H1 (cell line): Measurements from ENCODE around the gene RFX1. TPM values are rescaled to one million over a fixed set of nuclear protein-coding genes. Genes with fewer than 3 reads are reported as not detected.

Experiments
- CTCF ChIA-PET: fragments of 300-600 bp; sonication (Branson Sonifier 250); formaldehyde crosslinking; loops from one replicate; lab custom pipeline; 2021; ENCODE audit not compliant: partially characterized antibody; lab: Charles Lee
- POLR2A ChIA-PET: fragments of 300-600 bp; sonication (Branson Sonifier 250); formaldehyde crosslinking; loops from one replicate; lab custom pipeline; 2021; ENCODE audit warnings: inconsistent platforms; ENCODE audit not compliant: partially characterized antibody; lab: Charles Lee
- DNase-seq, 2 experiments: peaks; one replicate each; pipeline versions ENCODE4 v3.0.0 to v3.0.0-alpha.2; 2010 to 2022; ENCODE audit warnings: low spot score in 2 of 2, low read depth in 1 of 2, mixed read lengths in 1 of 2
- FAIRE-seq: peaks from 2 replicates; lab custom pipeline; 2011; peaks lifted over from hg19 to GRCh38; lab: Jason Lieb, UNC
- H2AFZ ChIP-seq: 2 replicates; pipeline ENCODE4 v1.8.1; 2012; ENCODE audit warnings: low read length, inconsistent platforms
- H2AK5ac ChIP-seq: 2 replicates; pipeline ENCODE4 v1.6.1; 2013; ENCODE audit warnings: low read depth, low read length
- H2BK120ac ChIP-seq: replicated peaks from 2 replicates; pipeline ENCODE3; 2013; ENCODE audit warnings: low read depth, low read length, inconsistent platforms
- H2BK12ac ChIP-seq: 2 replicates; pipeline ENCODE4 v1.6.1; 2013; ENCODE audit warnings: low read depth, low read length
- H2BK15ac ChIP-seq: 2 replicates; pipeline ENCODE4 v1.6.1; 2013; ENCODE audit warnings: low read length
- H2BK20ac ChIP-seq: 2 replicates; pipeline ENCODE4 v1.6.1; 2013; ENCODE audit warnings: low read length
- H2BK5ac ChIP-seq: 2 replicates; pipeline ENCODE4 v1.6.1; 2013; ENCODE audit warnings: low read depth, low read length
- H3K14ac ChIP-seq: 2 replicates; pipeline ENCODE4 v1.6.1; 2013; ENCODE audit warnings: inconsistent platforms; ENCODE audit not compliant: insufficient read length
- H3K18ac ChIP-seq: 2 replicates; pipeline ENCODE4 v1.6.1; 2013; ENCODE audit warnings: low read length; ENCODE audit errors: extremely low read depth
- H3K23ac ChIP-seq: 2 replicates; pipeline ENCODE4 v1.6.1; 2013; ENCODE audit warnings: inconsistent platforms; ENCODE audit not compliant: insufficient read length
- H3K23me2 ChIP-seq: 2 replicates; pipeline ENCODE4 v1.6.1; 2013; ENCODE audit warnings: low read depth, low read length
- H3K27ac ChIP-seq: 2 replicates; pipeline ENCODE4 v1.6.1; 2011; ENCODE audit warnings: low read depth, low read length, inconsistent platforms
- H3K27me3 ChIP-seq, 4 experiments: replicated peaks in 1 of 4; 1 replicate in 1 of 4; 2 replicates in 3 of 4; pipeline versions ENCODE4 v1.6.1 to v1.8.1; 2011 to 2013; ENCODE audit warnings: low read length in 3 of 4, mild to moderate bottlenecking in 3 of 4, inconsistent platforms in 2 of 4, mixed read lengths in 2 of 4, moderate library complexity in 1 of 4; ENCODE audit not compliant: control insufficient read depth in 3 of 4, insufficient read depth in 3 of 4; ENCODE audit errors: extremely low read depth in 1 of 4
- H3K36me3 ChIP-seq, 4 experiments: 2 replicates each; pipeline versions ENCODE4 v1.6.1 to v1.8.1; 2011 to 2013; ENCODE audit warnings: mild to moderate bottlenecking in 4 of 4, low read length in 3 of 4, moderate library complexity in 2 of 4, control low read depth in 1 of 4, inconsistent platforms in 1 of 4; ENCODE audit not compliant: insufficient read depth in 4 of 4, control insufficient read depth in 2 of 4
- H3K4ac ChIP-seq: replicated peaks from 2 replicates; pipeline ENCODE3; 2013; ENCODE audit warnings: low read length, low read depth, mixed read lengths, inconsistent platforms; ENCODE audit not compliant: insufficient read length
- H3K4me1 ChIP-seq, 4 experiments: replicated peaks in 1 of 4; 1 replicate in 1 of 4; 2 replicates in 3 of 4; pipeline versions ENCODE4 v1.6.1 to v1.8.1; 2011 to 2013; ENCODE audit warnings: low read length in 3 of 4, inconsistent platforms in 2 of 4, mixed read lengths in 1 of 4; ENCODE audit not compliant: insufficient read depth in 4 of 4, control insufficient read depth in 3 of 4
- H3K4me2 ChIP-seq, 2 experiments: 2 replicates each; pipeline versions ENCODE4 v1.6.1 to v1.8.1; 2011 to 2013; ENCODE audit warnings: low read depth in 2 of 2, low read length in 2 of 2, control low read depth in 1 of 2, inconsistent platforms in 1 of 2, mild to moderate bottlenecking in 1 of 2; ENCODE audit not compliant: insufficient read depth in 1 of 2
- H3K4me3 ChIP-seq, 4 experiments: fragments of 200-600, 300-600 bp in 1 of 4; sonication (generic), shearing (Covaris generic), sonication (Bioruptor Twin) in 1 of 4; 2 replicates each; pipeline versions ENCODE4 v1.5.1 to v1.8.1; 2011 to 2016; ENCODE audit warnings: low read length in 4 of 4, low read depth in 3 of 4, control low read depth in 2 of 4, inconsistent platforms in 2 of 4, mild to moderate bottlenecking in 2 of 4, mixed read lengths in 1 of 4, moderate library complexity in 1 of 4; ENCODE audit not compliant: insufficient read depth in 2 of 4; ENCODE audit errors: extremely low read depth in 1 of 4
- H3K56ac ChIP-seq: replicated peaks from 2 replicates; pipeline ENCODE3; 2013; ENCODE audit warnings: low read depth, mild to moderate bottlenecking, mixed read lengths, low read length, inconsistent platforms; ENCODE audit not compliant: insufficient read length
- H3K79me1 ChIP-seq: 2 replicates; pipeline ENCODE4 v1.6.1; 2013; ENCODE audit warnings: low read depth, low read length, control low read depth
- H3K79me2 ChIP-seq, 2 experiments: 2 replicates each; pipeline versions ENCODE4 v1.6.1 to v1.8.1; 2012 to 2013; ENCODE audit warnings: low read length in 2 of 2, mild to moderate bottlenecking in 2 of 2, inconsistent platforms in 1 of 2; ENCODE audit not compliant: insufficient read depth in 2 of 2, control insufficient read depth in 1 of 2
- H3K9ac ChIP-seq, 4 experiments: replicated peaks in 1 of 4; 1 replicate in 1 of 4; 2 replicates in 3 of 4; pipeline versions ENCODE4 v1.6.1 to v1.8.1; 2011 to 2013; ENCODE audit warnings: low read depth in 3 of 4, low read length in 3 of 4, control low read depth in 2 of 4, mild to moderate bottlenecking in 2 of 4, moderate library complexity in 2 of 4, inconsistent platforms in 1 of 4; ENCODE audit errors: extremely low read depth in 1 of 4
- H3K9me3 ChIP-seq, 2 experiments: 2 replicates each; pipeline versions ENCODE4 v1.6.1 to v1.8.1; 2012 to 2013; ENCODE audit warnings: mild to moderate bottlenecking in 2 of 2, moderate library complexity in 2 of 2, control low read depth in 1 of 2, inconsistent platforms in 1 of 2, low read depth in 1 of 2, low read length in 1 of 2, mixed read lengths in 1 of 2; ENCODE audit not compliant: insufficient read depth in 2 of 2
- H4K20me1 ChIP-seq, 2 experiments: replicated peaks in 1 of 2; 2 replicates each; pipeline versions ENCODE3 to v1.8.1; 2011 to 2013; ENCODE audit warnings: inconsistent platforms in 2 of 2, low read length in 2 of 2, mild to moderate bottlenecking in 1 of 2; ENCODE audit not compliant: insufficient read depth in 2 of 2, control insufficient read depth in 1 of 2
- H4K5ac ChIP-seq: 2 replicates; pipeline ENCODE4 v1.6.1; 2013; ENCODE audit warnings: low read length, low read depth, mixed read lengths, inconsistent platforms; ENCODE audit not compliant: insufficient read length
- H4K8ac ChIP-seq: 2 replicates; pipeline ENCODE4 v1.8.0; 2013; ENCODE audit warnings: mild to moderate bottlenecking, moderate library complexity, low read length, inconsistent platforms; ENCODE audit not compliant: insufficient read depth; ENCODE audit errors: extremely low read depth
- H4K91ac ChIP-seq: replicated peaks from 2 replicates; pipeline ENCODE3; 2013; ENCODE audit warnings: low read length, mixed read lengths, inconsistent platforms; ENCODE audit not compliant: insufficient read length
- CHD2 ChIP-seq: IDR thresholded peaks from 2 replicates; pipeline ENCODE4 v1.6.1; 2012; ENCODE audit warnings: low read length, improper control_type of control experiment
- RAD21 ChIP-seq, 2 experiments: IDR thresholded peaks in 1 of 2; conservative IDR thresholded peaks in 1 of 2; 2 replicates each; pipeline ENCODE4 v1.6.1; 2011; ENCODE audit warnings: low read depth in 2 of 2, low read length in 2 of 2, improper control_type of control experiment in 1 of 2, inconsistent platforms in 1 of 2, mild to moderate bottlenecking in 1 of 2, moderate library complexity in 1 of 2
- WGBS, 2 experiments: shearing (Covaris generic) in 1 of 2; methylation state at CpG; one replicate each; pipeline versions ENCODE4 v1.1.6 to v1.1.7; 2013 to 2015; ENCODE audit warnings: low lambda C conversion rate in 2 of 2, mixed read lengths in 2 of 2, inconsistent platforms in 1 of 2, low coverage in 1 of 2, missing lambda C conversion rate in 1 of 2; ENCODE audit not compliant: insufficient replicate concordance in 2 of 2, insufficient coverage in 1 of 2, insufficient read length in 1 of 2; ENCODE audit errors: extremely low coverage in 1 of 2, missing lambda C conversion rate in 1 of 2; 5-methylcytosine and 5-hydroxymethylcytosine counted together
- polyA plus RNA-seq, 7 experiments: library from polyadenylated mRNA; depleted of rRNA in 3 of 7; stranded (reverse) in 5 of 7; unstranded in 2 of 7; fragments of >200 nt in 5 of 7; fragments of 200-250 nt in 2 of 7; gene quantifications; 1 replicate in 5 of 7; 2 replicates in 1 of 7; 4 replicates in 1 of 7; pipeline versions ENCODE4 v1.2.1 to v1.2.3, GENCODE V29; 2011 to 2013; ENCODE audit warnings: missing spikeins in 2 of 7, mixed read lengths in 2 of 7
- total RNA-seq: library from RNA; stranded (reverse); fragmentation: NEBNext Ultra II Directional; extraction: Animal tissue kit (Norgen Biotek cat#: 25700); gene quantifications from 2 replicates; pipeline ENCODE4 v1.2.1, GENCODE V29; 2021

The RFX1 gene
- total and polyA plus RNA-seq, 2 of the 8 experiments (the other 6 are each of a cell fraction or from before 2014, with no cell fraction given), result 4.9 to 17.0 TPM

DNA sequence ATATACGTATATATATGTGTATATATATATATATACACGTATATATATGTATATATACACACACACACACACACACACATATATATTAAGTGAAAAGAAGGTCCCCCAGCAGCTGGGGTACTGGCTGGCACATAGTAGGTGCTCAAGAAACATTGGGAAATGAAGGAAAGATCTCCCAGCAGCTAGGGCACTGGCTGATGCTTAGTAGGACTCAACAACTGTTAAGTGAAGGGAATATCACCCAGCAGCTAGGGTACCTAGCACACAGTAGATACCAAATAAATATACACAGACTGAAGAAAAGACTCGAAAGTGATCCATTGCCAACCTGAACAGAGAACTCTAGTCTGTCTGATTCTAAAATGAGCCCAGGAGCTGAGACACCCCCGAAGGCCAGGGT, 80.1 kb downstream of the RFX1 start:
- Histone ChIP-seq H4K5ac (no peak overlapping the region), H3K4me1 (peaks cover 0 to 5% (median 0%) of the 10 kb centered on the region in 4 experiments; a peak in 2 of 7 replicates), H3K4me3 (no peak overlapping the region), H4K8ac (no peak overlapping the region), H3K27me3 (no peaks in the 10 kb centered on the region), H3K14ac (no peak overlapping the region), H3K79me1 (no peaks in the 10 kb centered on the region), H2AK5ac (no peak overlapping the region), H3K23me2 (no peaks in the 10 kb centered on the region), H3K9ac (no peak overlapping the region), H3K27ac (no peak overlapping the region), H2BK5ac (no peak overlapping the region), H3K4ac (no peak overlapping the region), H4K20me1 (no peaks in the 10 kb centered on the region), H2BK12ac (no peak overlapping the region), H3K56ac (no peak overlapping the region), H3K23ac (no peak overlapping the region), H2AFZ (no peak overlapping the region), H2BK20ac (no peak overlapping the region), H3K4me2 (no peak overlapping the region), H3K18ac (no peak overlapping the region), H3K79me2 (no peaks in the 10 kb centered on the region), H2BK15ac (no peak overlapping the region), H3K36me3 (peaks cover 6 to 45% (median 31%) of the 10 kb centered on the region in 4 experiments; a peak in 7 of 8 replicates), H4K91ac (no peak overlapping the region), H2BK120ac (no peak overlapping the region), H3K9me3 (peaks cover 2% of the 10 kb centered on the region in 2 experiments; a peak in 3 of 4 replicates)
- no peak for FAIRE-seq
- no peak for TF ChIP-seq RAD21 (IDR thresholded peaks at IDR 0.05 in 1 of 2, conservative IDR thresholded peaks at IDR 0.05 in 1 of 2; ENCODE audit: low read depth in 2 of 2, low read length in 2 of 2)
- no peak for TF ChIP-seq CHD2
- ChIA-PET CTCF (interaction anchor here (0.6 to 1.2 kb wide), 5 partner anchors 52 to 122 kb away, joined by 3 to 4 read pairs (median 3); no protein-coding TSS in a partner anchor), POLR2A (interaction anchor here (0.6 to 3.7 kb wide), 5 partner anchors 7 to 782 kb away, joined by 3 to 9 read pairs (median 3); no protein-coding TSS in a partner anchor)
- no peak for DNase-seq
- 83% methylated on average over 3 of the region's 4 CpGs; no CpG with 5 or more reads in 1 of the 2 experiments for WGBS, 2 experiments
